Retina (tissue), 1 donor: ENCODE data around the gene ZNF469.
"Not testable (repeated sequence)": the region's sequence is repeated elsewhere in the genome, so short reads cannot be mapped to it uniquely, and the experiment has no call there.

Experiments used
- DNase-seq: peaks from one replicate; pipeline ENCODE4 v3.0.0-alpha.2; 2016

The ZNF469 gene

DNA sequence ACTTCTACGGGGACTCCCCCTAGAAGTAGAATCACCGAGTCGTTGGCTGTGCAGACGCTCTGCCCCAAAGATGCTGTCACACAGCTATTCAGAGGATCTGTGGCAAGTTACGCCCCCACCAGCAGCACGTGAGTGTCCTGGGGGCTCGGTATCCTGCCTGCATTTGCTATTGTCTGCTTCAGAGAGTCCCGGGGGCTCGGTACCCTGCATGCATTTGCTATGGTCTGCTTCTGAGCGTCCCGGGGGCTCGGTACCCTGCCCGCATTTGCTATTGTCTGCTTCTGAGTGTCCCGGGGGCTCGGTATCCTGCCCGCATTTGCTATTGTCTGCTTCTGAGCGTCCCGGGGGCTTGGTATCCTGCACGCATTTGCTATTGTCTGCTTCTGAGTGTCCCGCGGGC lies 23.8 kb upstream of the ZNF469 start:
- DNase-seq = no peak

DNA sequence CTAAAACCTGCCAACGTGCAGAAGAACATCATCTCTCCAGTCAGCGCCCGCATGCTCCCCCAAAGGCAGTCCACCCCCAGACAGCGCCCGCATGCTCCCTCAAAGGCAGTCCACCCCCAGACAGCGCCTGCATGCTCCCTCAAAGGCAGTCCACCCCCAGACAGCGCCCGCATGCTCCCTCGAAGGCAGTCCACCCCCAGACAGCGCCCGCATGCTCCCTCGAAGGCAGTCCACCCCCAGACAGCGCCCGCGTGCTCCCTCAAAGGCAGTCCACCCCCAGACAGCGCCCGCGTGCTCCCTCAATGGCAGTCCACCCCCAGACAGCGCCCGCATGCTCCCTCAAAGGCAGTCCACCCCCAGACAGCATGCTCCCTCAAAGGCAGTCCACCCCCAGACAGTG lies 22.4 kb upstream of the ZNF469 start:
- DNase-seq = not testable (repeated sequence)

GRCh38 chr16:88360999-88361398 lies 21.8 kb upstream of the ZNF469 start:
- no peak for DNase-seq

- no peak for DNase-seq
Observed at GRCh38 chr16:88361775-88362174, 21.0 kb upstream of the ZNF469 start.

DNA sequence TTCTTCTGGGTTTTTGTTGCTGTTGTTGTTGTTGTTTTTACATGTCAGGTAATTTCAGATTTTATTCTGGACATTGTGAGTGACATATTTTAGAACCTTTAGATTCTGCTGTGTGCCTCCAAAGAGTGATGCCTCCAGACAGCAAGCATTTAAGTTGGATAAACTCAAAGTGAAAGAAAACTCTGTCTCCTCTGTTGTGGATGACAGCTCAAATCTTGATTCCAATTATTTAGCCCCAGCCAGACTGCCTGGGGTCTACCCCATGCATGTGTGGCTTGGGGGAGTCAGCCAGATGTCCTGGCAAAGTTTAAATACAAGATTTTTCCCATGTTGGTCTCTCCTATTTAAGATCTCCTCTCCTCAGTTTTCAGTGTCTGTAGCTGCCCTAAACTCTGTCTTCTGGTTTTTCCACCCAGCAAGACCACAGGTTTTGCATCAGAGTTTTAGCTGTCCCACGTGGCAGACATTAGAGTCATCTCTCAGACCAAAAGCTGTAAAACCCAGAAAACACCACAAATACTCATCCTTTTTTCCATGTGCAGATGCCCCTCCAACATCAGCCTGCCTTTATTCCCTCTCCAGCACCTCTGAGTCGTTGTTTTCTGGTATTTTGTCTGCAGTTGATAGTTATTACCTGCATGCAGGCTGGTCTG lies 19.4 kb upstream of the ZNF469 start:
- DNase-seq = no peak

DNA sequence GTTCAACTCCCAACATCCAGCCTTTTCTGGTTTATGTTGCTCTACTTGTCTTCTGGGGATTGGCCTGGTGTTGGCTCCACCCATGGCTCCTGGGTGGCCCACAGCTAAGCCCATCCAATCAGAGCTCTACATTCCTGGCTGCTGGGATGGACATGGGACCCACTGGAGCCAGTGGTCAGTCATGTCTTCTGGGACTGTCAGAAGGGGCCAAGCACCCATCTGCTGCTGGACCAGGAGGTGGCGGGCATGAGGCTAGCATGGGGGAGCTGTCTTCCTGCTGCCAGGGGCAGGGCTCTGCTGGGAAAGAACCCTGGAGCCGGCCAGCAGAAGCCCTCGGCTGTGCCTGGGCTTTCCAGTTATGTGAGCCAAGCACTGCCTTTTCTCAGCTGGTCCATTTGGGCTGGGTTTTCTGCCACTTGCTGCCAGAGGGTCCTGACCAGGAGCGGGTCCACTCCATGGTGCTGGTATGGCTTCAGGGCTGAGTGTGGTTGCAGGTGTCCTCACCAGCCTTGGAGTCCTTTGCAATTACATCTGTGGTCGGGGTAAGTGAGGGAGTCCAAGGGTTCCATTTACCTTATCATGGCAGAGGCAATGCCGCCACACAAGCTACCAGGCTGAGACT lies 17.4 kb upstream of the ZNF469 start:
- no peak for DNase-seq

DNA sequence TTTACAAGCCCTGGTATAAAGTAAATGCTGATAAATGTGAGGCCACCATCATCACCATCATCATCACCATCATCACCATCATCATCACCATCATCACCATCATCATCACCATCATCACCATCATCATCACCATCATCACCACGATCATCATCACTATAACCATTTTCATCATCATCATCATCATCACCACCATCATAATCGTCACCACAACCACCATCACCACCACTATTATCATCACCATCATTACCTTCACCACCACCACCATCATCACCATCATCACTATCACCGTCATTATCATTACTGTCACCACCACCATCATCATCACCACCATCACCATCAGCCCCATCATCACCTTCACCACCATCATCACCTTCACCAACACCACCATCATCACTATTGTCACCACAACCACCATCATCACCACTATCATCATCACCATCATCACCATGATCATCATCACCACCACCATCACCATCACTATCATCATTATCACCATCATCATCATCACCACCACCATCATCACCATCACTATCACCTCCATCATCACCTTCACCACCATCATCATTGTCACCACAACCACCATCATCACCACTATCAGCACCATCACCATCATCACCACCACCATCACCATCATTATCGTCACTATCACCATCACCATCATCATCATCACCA lies 16.6 kb upstream of the ZNF469 start:
- DNase-seq = no peak

DNA sequence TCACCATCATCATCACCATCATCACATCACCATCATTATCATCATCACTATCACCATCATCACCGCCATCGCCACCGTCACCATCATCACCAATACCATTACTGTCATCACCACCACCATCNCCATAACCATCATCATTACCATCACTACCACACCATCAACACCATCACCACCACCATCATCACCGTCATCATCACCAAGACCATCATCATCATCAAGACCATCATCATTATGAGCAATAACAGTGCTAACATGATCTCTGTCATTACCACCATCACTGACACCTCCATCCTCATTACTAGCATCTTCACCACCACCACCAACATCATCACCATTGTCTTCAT lies 16.1 kb upstream of the ZNF469 start:
- DNase-seq = no peak

GRCh38 chr16:88367560-88367959 lies 15.2 kb upstream of the ZNF469 start:
- DNase-seq = no peak

DNA sequence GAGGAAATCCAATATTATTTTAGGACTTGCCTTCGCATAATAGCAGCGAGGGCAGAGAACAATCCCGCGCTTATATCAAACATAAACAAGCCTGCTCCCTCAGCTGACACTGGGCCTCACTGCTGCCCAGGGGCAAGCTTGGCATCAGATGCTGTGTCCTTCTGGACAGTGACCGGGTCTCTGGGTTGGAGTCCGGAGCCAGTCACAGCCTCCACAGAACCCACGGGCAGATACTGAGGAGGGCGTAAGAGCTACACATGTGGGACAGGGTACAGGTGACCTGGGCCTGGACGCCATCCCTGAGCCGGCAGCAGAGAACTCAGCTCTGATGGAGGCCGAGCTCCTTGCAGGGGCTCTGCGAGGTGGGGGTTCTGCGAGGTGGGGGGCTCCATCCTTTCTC lies 14.7 kb upstream of the ZNF469 start:
- no peak for DNase-seq

- DNase-seq = no peak
Observed at GRCh38 chr16:88368994-88369393, 13.8 kb upstream of the ZNF469 start.

DNA sequence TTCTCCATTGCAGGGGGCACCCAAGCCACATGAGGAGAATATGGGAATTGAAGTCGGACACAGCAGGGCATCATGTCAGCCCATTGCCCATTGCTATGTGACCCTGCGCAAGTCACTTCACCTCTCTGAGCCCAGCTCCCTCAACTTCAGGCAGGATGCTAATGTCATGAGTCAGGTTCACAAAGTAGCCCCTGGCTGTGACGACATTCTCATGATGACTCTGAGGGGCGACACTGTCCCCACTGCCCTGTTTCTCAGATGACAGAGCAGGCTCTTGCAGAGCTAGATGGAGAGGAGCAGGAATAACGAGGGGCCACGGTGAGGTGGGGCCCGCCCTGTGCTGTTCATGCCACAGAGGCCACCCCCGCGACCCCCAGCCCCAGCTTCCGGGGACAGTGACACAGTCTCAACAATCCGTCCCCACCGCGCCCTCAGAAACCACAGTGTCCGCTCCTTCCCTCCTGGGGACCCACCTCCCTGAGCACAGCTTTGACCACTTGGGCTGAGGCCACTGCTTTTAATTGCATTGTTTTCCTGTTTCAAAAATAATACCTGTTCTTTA lies 13.2 kb upstream of the ZNF469 start:
- no peak for DNase-seq

- DNase-seq = no peak
Observed at GRCh38 chr16:88370365-88370764, 12.4 kb upstream of the ZNF469 start.

- no peak for DNase-seq
Observed at GRCh38 chr16:88372522-88372921, 10.2 kb upstream of the ZNF469 start.

DNA sequence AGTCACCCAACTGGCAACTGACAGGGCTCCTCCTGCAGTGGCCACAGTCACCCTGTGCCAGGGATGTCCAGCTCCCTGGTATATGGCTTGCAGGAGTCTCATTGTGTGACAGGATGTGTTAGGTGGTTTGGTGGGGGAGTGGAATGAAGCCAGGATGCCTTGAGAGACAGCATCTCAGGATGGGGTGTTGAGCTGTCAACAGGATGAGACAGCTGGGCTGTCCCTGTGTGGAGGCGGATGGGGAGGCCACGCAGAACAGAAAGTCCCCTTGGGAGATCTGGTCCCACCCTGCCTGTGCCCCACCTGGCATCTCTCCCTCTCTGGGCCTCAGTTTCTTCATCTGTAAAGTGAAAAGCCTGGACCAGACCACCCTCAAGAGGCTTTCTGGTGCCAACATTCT lies 9.5 kb upstream of the ZNF469 start:
- DNase-seq = no peak

DNA sequence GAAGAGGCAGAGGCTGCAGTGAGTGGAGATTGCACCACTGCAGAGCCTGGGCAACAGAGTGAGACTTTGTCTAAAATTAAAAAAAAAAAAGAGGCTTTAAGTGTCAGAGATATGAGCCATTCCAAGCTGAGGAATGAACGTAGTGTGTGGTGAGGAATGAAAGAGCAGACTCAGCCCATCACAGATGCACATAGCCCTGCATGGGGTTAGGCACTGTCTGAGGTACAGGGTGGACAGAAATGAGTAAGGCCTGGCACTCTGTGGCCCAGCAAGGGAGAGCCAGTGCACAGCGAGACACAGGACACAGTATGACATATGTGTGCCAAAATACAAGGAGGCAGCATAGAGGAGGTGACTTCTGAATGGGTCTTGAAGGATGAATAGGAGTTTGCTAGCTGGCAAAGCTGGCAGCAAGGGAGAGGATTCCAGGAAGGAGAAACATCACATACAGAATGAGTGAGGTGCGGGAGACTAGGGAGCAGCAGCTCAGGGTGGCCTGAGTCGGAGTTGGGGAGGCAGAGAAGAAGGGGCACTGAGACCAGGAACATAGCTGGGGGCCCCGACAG lies 8.7 kb upstream of the ZNF469 start:
- DNase-seq = no peak

- DNase-seq = no peak
Observed at GRCh38 chr16:88374736-88375135, 8.0 kb upstream of the ZNF469 start.

DNA sequence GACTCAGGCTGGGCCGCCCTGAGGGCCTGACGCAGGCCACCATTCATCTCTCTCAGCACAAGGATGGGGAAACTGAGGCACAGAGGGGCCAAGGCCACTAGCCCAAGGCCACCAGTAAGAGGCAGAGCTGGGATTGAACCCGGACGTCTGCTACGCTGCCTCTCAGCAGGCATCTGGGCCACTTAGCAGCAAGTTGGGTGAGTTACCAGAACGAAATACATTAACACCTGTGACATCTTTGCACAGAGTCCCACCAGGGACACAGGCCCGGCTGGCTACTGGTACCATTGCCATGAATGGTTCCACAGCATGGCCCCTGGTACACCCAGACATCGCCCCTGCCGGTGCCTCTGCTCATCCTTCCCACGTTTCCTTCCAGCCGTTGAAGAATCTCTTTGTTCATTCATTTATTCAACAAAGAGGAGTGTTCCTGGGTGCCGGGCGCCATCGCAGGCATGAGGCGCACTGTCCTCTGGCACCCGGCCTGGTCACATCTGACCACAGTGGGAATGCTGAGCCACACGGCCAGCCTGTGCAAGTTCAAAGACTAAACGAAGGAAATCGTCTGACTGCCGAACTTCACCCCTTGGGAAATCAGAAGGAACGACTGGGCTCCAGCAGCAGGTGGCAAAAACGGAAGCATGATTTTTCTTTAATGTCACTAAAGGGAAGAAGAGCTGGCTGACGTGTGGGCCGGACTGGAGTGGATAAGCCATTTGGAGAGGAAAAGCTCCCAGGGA lies 7.4 kb upstream of the ZNF469 start:
- no peak for DNase-seq

- DNase-seq = no peak
Observed at GRCh38 chr16:88375996-88376834, 6.5 kb upstream of the ZNF469 start.

- DNase-seq = no peak
Observed at GRCh38 chr16:88376835-88377726, 5.7 kb upstream of the ZNF469 start.

GRCh38 chr16:88377961-88378360 lies 4.8 kb upstream of the ZNF469 start:
- no peak for DNase-seq
